Measurements from ENCODE around the gene BATF3. TPM values are rescaled to one million over a fixed set of nuclear protein-coding genes. Genes with fewer than 3 reads are reported as not detected.

Gene BATF3
- total and polyA plus RNA-seq, 2 experiments from 2014 or later = 0.46 to 0.86 TPM

DNA sequence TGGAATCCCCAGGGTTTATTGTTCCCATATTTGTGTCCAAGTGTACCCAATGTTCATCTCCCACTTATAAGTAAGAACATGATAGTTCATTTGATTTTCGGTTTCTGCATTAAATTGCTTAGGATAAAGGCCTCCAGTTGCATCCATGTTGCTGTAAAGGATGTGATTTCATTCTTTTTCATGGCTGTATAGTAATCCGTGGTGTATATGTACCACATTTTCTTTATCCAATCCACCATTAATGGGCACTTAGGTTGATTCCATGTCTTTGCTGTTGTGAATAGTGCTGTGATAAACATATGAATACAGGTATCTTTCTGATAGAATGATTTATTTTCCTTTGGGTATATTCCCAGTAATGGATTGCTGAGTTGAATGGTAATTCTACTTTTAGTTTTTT is 20.0 kb upstream of the BATF3 start:
- Histone ChIP-seq H3K4me1 (ENCODE audit: insufficient read depth) (peaks cover 7% of the 10 kb centered on the region), H3K36me3 (ENCODE audit: low read depth) (no peaks in the 10 kb centered on the region), H3K9me2 (ENCODE audit: insufficient read depth) (no peaks in the 10 kb centered on the region), H3K9me3 (ENCODE audit: low read depth) (no peaks in the 10 kb centered on the region), H3K4me2 (ENCODE audit: unreplicated experiment) (no peak overlapping the region), H2AFZ (no peak overlapping the region), H4K20me1 (ENCODE audit: insufficient read depth) (no peaks in the 10 kb centered on the region), H3F3A (ENCODE audit: insufficient read depth) (peaks cover 5% of the 10 kb centered on the region; the same call in 1 of the 2 replicates), H3K4me3 (no peak overlapping the region), H3K27me3 (replicated peaks; ENCODE audit: insufficient read depth) (no peaks in the 10 kb centered on the region), H3K79me2 (ENCODE audit: insufficient read depth) (no peaks in the 10 kb centered on the region), H3K27ac (no peak overlapping the region), H3K9ac (no peak overlapping the region)
- in situ Hi-C loops (cut with MboI) = no loop called here
- TF ChIP-seq EZH2phosphoT487 (IDR thresholded peaks at IDR 0.05; ENCODE audit: insufficient read depth, low read depth) (no peak), EZH2 (IDR thresholded peaks at IDR 0.05; ENCODE audit: insufficient read depth, poor library complexity, severe bottlenecking) (no peak)
- DNase-seq = no peak
- 52 to 68% methylated on average over 2 of the region's 2 CpGs for WGBS, 2 experiments (ENCODE audit: low coverage in 1 of 2, low lambda C conversion rate in 2 of 2, missing lambda C conversion rate in 2 of 2)

DNA sequence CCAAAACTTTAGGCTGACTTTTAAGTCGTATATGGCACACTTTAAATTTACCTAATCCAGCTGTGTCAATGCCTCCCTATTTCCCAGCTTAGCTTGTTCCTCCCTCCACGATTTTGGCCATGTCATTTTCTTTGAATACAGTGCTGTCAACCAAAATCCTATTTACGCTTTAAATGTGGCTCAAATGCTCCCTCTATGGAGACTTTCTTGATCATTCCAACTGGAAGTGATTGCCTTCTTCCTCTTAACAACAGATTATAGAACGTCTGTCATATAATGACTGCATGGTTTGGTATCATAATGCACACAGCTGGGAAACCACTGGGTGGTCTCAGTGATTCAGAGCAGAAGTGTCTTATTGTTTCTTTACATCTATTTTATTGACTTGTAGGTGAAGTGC is 18.9 kb upstream of the BATF3 start:
- Histone ChIP-seq H3K9ac (no peak overlapping the region), H3K9me2 (ENCODE audit: insufficient read depth) (no peaks in the 10 kb centered on the region), H3K4me2 (ENCODE audit: unreplicated experiment) (no peak overlapping the region), H3K9me3 (ENCODE audit: low read depth) (no peaks in the 10 kb centered on the region), H2AFZ (no peak overlapping the region), H4K20me1 (ENCODE audit: insufficient read depth) (no peaks in the 10 kb centered on the region), H3K27me3 (replicated peaks; ENCODE audit: insufficient read depth) (no peaks in the 10 kb centered on the region), H3K27ac (no peak overlapping the region), H3K4me1 (ENCODE audit: insufficient read depth) (peaks cover 7% of the 10 kb centered on the region), H3F3A (ENCODE audit: insufficient read depth) (peaks cover 5% of the 10 kb centered on the region; the same call in 1 of the 2 replicates), H3K36me3 (ENCODE audit: low read depth) (no peaks in the 10 kb centered on the region), H3K79me2 (ENCODE audit: insufficient read depth) (no peaks in the 10 kb centered on the region), H3K4me3 (no peak overlapping the region)
- DNase-seq = peak; percentile 50
- TF ChIP-seq EZH2 (IDR thresholded peaks at IDR 0.05; ENCODE audit: insufficient read depth, poor library complexity, severe bottlenecking) (no peak), EZH2phosphoT487 (IDR thresholded peaks at IDR 0.05; ENCODE audit: insufficient read depth, low read depth) (no peak)
- in situ Hi-C loops (cut with MboI) = no loop called here
- 5 to 11% methylated on average over 4 of the region's 4 CpGs for WGBS, 2 experiments (ENCODE audit: low coverage in 1 of 2, low lambda C conversion rate in 2 of 2, missing lambda C conversion rate in 2 of 2)

DNA sequence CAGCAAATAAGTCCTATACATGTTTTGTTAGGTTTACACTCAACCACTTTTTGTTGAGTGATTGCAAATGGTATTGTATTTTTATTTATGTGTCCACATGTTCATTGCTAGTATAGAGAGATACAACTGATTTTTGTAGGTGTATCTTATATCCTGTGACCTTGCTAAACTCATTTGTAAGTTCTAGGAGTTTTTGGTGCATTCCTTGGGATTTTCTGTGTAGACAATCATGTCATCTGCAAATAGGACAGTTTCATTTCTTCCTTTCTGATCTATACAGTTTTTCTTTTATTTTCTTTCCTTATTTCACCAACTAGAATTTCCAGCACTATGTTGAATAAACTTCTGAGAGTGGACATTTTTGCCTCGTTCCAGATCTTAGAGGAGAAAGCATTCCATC is 16.5 kb upstream of the BATF3 start:
- Histone ChIP-seq H2AFZ (no peak overlapping the region), H3K4me2 (ENCODE audit: unreplicated experiment) (no peak overlapping the region), H4K20me1 (ENCODE audit: insufficient read depth) (no peaks in the 10 kb centered on the region), H3F3A (ENCODE audit: insufficient read depth) (peaks cover 17% of the 10 kb centered on the region), H3K9me2 (ENCODE audit: insufficient read depth) (no peaks in the 10 kb centered on the region), H3K4me1 (ENCODE audit: insufficient read depth) (peaks cover 15% of the 10 kb centered on the region), H3K36me3 (ENCODE audit: low read depth) (no peaks in the 10 kb centered on the region), H3K27ac (no peak overlapping the region), H3K27me3 (replicated peaks; ENCODE audit: insufficient read depth) (no peaks in the 10 kb centered on the region), H3K79me2 (ENCODE audit: insufficient read depth) (no peaks in the 10 kb centered on the region), H3K9ac (no peak overlapping the region), H3K9me3 (ENCODE audit: low read depth) (no peaks in the 10 kb centered on the region), H3K4me3 (no peak overlapping the region)
- in situ Hi-C loops (cut with MboI) = no loop called here
- WGBS, 2 experiments (ENCODE audit: low coverage in 1 of 2, low lambda C conversion rate in 2 of 2, missing lambda C conversion rate in 2 of 2) = 82 to 95% methylated on average over 1 of the region's 1 CpG
- no peak for TF ChIP-seq EZH2phosphoT487 (IDR thresholded peaks at IDR 0.05; ENCODE audit: insufficient read depth, low read depth)
- TF ChIP-seq EZH2 (IDR thresholded peaks at IDR 0.05; ENCODE audit: insufficient read depth, poor library complexity, severe bottlenecking) = no peak
- no peak for DNase-seq

DNA sequence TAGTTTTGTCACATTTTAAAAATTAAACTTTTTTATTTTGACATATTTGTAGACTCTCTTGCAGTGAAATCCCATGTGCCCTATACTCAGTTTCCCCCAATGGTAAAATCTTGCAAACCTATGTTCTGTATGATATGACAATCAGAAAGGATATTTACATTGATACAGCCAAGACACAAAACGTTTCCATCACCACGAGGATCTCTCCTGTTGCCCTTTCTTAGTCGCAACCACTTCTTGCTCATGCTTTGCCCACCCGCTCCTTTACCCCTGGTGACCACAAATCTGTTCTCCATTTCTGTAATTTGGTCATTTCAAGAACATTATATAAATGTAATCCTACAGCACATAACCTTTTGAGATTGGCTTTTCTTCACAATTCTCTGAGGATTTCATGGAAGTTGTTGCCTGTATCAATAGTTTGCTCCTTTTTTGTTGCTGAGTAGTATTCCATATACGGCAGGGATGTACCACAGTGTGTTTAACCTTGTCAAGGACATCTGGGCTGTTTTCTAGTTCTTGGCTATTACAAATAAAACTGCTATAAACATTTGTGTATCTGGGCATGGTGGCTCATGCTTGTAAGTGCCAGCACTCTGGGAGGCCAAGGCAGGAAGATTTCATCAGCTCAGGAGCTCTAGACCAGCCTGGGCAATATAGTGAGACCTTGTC is 14.0 kb upstream of the BATF3 start:
- H3K4me2 ChIP-seq (ENCODE audit: unreplicated experiment) = no peak overlapping the region
- no peak overlapping the region for H3K4me3 ChIP-seq
- in situ Hi-C loops (cut with MboI) = no loop called here
- no peak for DNase-seq
- H3K4me1 ChIP-seq (ENCODE audit: insufficient read depth) = peaks cover 14% of the 10 kb centered on the region
- peaks cover 17% of the 10 kb centered on the region for H3F3A ChIP-seq (ENCODE audit: insufficient read depth)
- H3K27me3 ChIP-seq (replicated peaks; ENCODE audit: insufficient read depth) = no peaks in the 10 kb centered on the region
- no peaks in the 10 kb centered on the region for H3K36me3 ChIP-seq (ENCODE audit: low read depth)
- 80 to 88% methylated on average over 5 of the region's 5 CpGs for whole genome bisulfite sequencing, 2 experiments (ENCODE audit: low coverage in 1 of 2, low lambda C conversion rate in 2 of 2, missing lambda C conversion rate in 2 of 2)
- H4K20me1 ChIP-seq (ENCODE audit: insufficient read depth) = no peaks in the 10 kb centered on the region
- H3K27ac ChIP-seq = no peak overlapping the region; the same call in 1 of the 2 replicates
- no peak for TF ChIP-seq EZH2 (IDR thresholded peaks at IDR 0.05; ENCODE audit: insufficient read depth, poor library complexity, severe bottlenecking)
- TF ChIP-seq EZH2phosphoT487 (IDR thresholded peaks at IDR 0.05; ENCODE audit: insufficient read depth, low read depth) = no peak
- H2AFZ ChIP-seq = no peak overlapping the region
- H3K9me2 ChIP-seq (ENCODE audit: insufficient read depth) = no peaks in the 10 kb centered on the region
- H3K9me3 ChIP-seq (ENCODE audit: low read depth) = no peaks in the 10 kb centered on the region
- no peak overlapping the region for H3K9ac ChIP-seq
- no peaks in the 10 kb centered on the region for H3K79me2 ChIP-seq (ENCODE audit: insufficient read depth)
